Panc1 (cell line): Measurements from ENCODE around the gene FHOD1. TPM values are rescaled to one million over a fixed set of nuclear protein-coding genes. Genes with fewer than 3 reads are reported as not detected.

Experiments used
- ATAC-seq: fragments of 200-7000 bp; cut with Tn5 transposase; 2 replicates; pipeline ENCODE4 v1.9.1; 2020; ENCODE audit warnings: mild to moderate bottlenecking, moderate library complexity
- BruUV-seq: library from RNA; stranded (reverse); fragments of 400-500 nt; replicated peaks from 2 replicates; lab custom pipeline; 2021; lab: Mats Ljungman, UMichigan
- CTCF ChIA-PET: fragments of 300-600 bp; sonication (Branson Sonifier 250); formaldehyde crosslinking; loops from one replicate; lab custom pipeline; 2022; ENCODE audit warnings: antibody characterized with exemption; lab: Charles Lee
- POLR2A ChIA-PET: fragments of 300-600 bp; sonication (Branson Sonifier 250); formaldehyde crosslinking; loops from one replicate; lab custom pipeline; 2022; ENCODE audit warnings: antibody characterized with exemption; lab: Charles Lee
- DNase-seq: peaks from one replicate; pipeline ENCODE4 v3.0.0-alpha.2; 2010; ENCODE audit warnings: low read depth, low spot score
- H3K27ac ChIP-seq: 2 replicates; pipeline ENCODE4 v1.5.1; 2011; ENCODE audit warnings: mild to moderate bottlenecking, low read length, inconsistent platforms
- H3K27me3 ChIP-seq: fragments of 200-500 bp; sonication (Bioruptor generic); 2 replicates; pipeline ENCODE4 v1.6.0; 2014; ENCODE audit warnings: low read length, inconsistent platforms; ENCODE audit not compliant: control insufficient read depth, insufficient read depth
- H3K36me3 ChIP-seq: fragments of 200-500 bp; sonication (Bioruptor generic); 2 replicates; pipeline ENCODE4 v1.5.1; 2014; ENCODE audit warnings: inconsistent platforms, mild to moderate bottlenecking, low read length, moderate library complexity; ENCODE audit not compliant: control insufficient read depth, insufficient read depth
- H3K4me1 ChIP-seq: 2 replicates; pipeline ENCODE4 v1.5.1; 2011; ENCODE audit warnings: inconsistent platforms, mild to moderate bottlenecking, low read length, moderate library complexity; ENCODE audit not compliant: control insufficient read depth, insufficient read depth
- H3K4me3 ChIP-seq, 2 experiments: 2 replicates each; pipeline ENCODE4 v1.5.1; 2011 to 2012; ENCODE audit warnings: low read depth in 2 of 2, low read length in 2 of 2, mild to moderate bottlenecking in 2 of 2, inconsistent platforms in 1 of 2, moderate library complexity in 1 of 2
- H3K9me3 ChIP-seq: fragments of 200-500 bp; sonication (Bioruptor generic); 2 replicates; pipeline ENCODE4 v1.5.1; 2014; ENCODE audit warnings: low read depth, mild to moderate bottlenecking, inconsistent platforms, low read length, moderate library complexity; ENCODE audit not compliant: control insufficient read depth, insufficient read depth
- CTCF ChIP-seq: fragments of 450-650 bp; IDR thresholded peaks from 2 replicates; pipeline ENCODE4 v1.5.1; 2017; ENCODE audit warnings: mild to moderate bottlenecking
- POLR2AphosphoS5 ChIP-seq: IDR thresholded peaks from 2 replicates; pipeline ENCODE4 v1.6.1; 2012; ENCODE audit warnings: mild to moderate bottlenecking, low read depth, low read length, moderate library complexity
- REST ChIP-seq, 2 experiments: IDR thresholded peaks; 2 replicates each; pipeline ENCODE4 v1.6.1; 2011 to 2012; ENCODE audit warnings: low read depth in 2 of 2, control low read depth in 1 of 2, low read length in 1 of 2, mild to moderate bottlenecking in 1 of 2, moderate library complexity in 1 of 2; ENCODE audit not compliant: insufficient read depth in 1 of 2
- SIN3A ChIP-seq: IDR thresholded peaks from 2 replicates; pipeline ENCODE4 v1.6.1; 2012; ENCODE audit warnings: low read depth, mild to moderate bottlenecking, low read length, moderate library complexity, borderline replicate concordance; ENCODE audit not compliant: insufficient read depth
- TCF7L2 ChIP-seq: IDR thresholded peaks from 2 replicates; pipeline ENCODE4 v1.6.1; 2011; ENCODE audit warnings: mild to moderate bottlenecking, low read depth, low read length, inconsistent platforms
- in situ Hi-C: cut with HindIII; loops from 2 replicates; pipeline ENCODE4 v1.10.0; 2016; ENCODE audit warnings: low sequenced_read_pairs, low pct_unique_long_range_greater_than_20kb
- intact Hi-C: fragments of 100-400 bp; cut with micrococcal nuclease; formaldehyde crosslinking; loops from one replicate; pipeline ENCODE4 v1.10.0; 2022; ENCODE audit not compliant: unreplicated experiment
- total RNA-seq: library from RNA; stranded (reverse); gene quantifications from one replicate; pipeline ENCODE4 v1.2.1, GENCODE V29; 2021; ENCODE audit not compliant: unreplicated experiment

The FHOD1 gene
- total RNA-seq, 1 experiment from 2014 or later, result 9.3 TPM

GRCh38 chr16:67246756-67247191 lies 507 bp downstream of the FHOD1 start:
- H3K9me3 ChIP-seq, result no peaks in the 10 kb centered on the region
- no TSS peak for BruUV-seq

GRCh38 chr16:67246081-67246755 lies 1.1 kb downstream of the FHOD1 start:
- Histone ChIP-seq H3K9me3 (no peaks in the 10 kb centered on the region), H3K4me1 (peaks cover 11% of the 10 kb centered on the region), H3K4me3 (peak overlapping the region; percentile 64 to 73), H3K27me3 (no peaks in the 10 kb centered on the region), H3K27ac (no peak overlapping the region), H3K36me3 (no peaks in the 10 kb centered on the region; the same call in 1 of the 2 replicates)
- BruUV-seq, result no TSS peak
- ATAC-seq (peak; percentile 50), DNase-seq (no peak)
- ChIA-PET CTCF (no interaction called here), POLR2A (no interaction called here)
- in situ Hi-C loops (no loop called here), intact Hi-C loops (no loop called here)
- no peak for TF ChIP-seq REST (IDR thresholded peaks at IDR 0.05; ENCODE audit: insufficient read depth in 1 of 2, low read depth in 2 of 2, low read length in 1 of 2)
- peak; percentile 46; the same call in 1 of the 2 replicates for TF ChIP-seq TCF7L2
- TF ChIP-seq POLR2AphosphoS5, result no peak
- no peak for TF ChIP-seq SIN3A
- peak; percentile 25; the same call in 1 of the 2 replicates for TF ChIP-seq CTCF

More at GRCh38 chr16:67246756-67247191, 507 bp downstream of the FHOD1 start:
- no peaks in the 10 kb centered on the region; the same call in 1 of the 2 replicates for H3K36me3 ChIP-seq
- peak overlapping the region; percentile 64 to 73 for H3K4me3 ChIP-seq
- no peaks in the 10 kb centered on the region for H3K27me3 ChIP-seq
- TF ChIP-seq SIN3A, result no peak
- TF ChIP-seq TCF7L2, result no peak
- no peak for TF ChIP-seq CTCF
- TF ChIP-seq REST (IDR thresholded peaks at IDR 0.05; ENCODE audit: insufficient read depth in 1 of 2, low read depth in 2 of 2, low read length in 1 of 2), result no peak
- TF ChIP-seq POLR2AphosphoS5, result no peak
- no peak overlapping the region for H3K27ac ChIP-seq
- ChIA-PET POLR2A (interaction anchor here (0.6 kb wide), 1 partner anchor 81 kb away, joined by 4 read pairs; no protein-coding TSS in a partner anchor), CTCF (no interaction called here)
- peaks cover 7% of the 10 kb centered on the region for H3K4me1 ChIP-seq
- ATAC-seq (peak; percentile 21), DNase-seq (no peak)
- in situ Hi-C loops (no loop called here), intact Hi-C loops (no loop called here)
